ENCODE measurements around the gene TMEM35B.

- TF ChIP-seq POLR2A (IDR thresholded peaks at IDR 0.05; ENCODE audit: low read depth, low read length): no peak
- no peak for TF ChIP-seq TAF1 (IDR thresholded peaks at IDR 0.05; ENCODE audit: low read depth, low read length)
These were observed 45.8 kb upstream of the TMEM35B start for GRCh38 chr1:35030756-35031446.
